Left cardiac atrium (tissue), 4 donors: ENCODE measurements around the gene ZBTB48. TPM values are rescaled to one million over a fixed set of nuclear protein-coding genes. Genes with fewer than 3 reads are reported as not detected.
"Not testable (repeated sequence)": the region's sequence is repeated elsewhere in the genome, so short reads cannot be mapped to it uniquely, and the experiment has no call there.

Source experiments
- ATAC-seq, 2 donors: fragments of 200-7000 bp; cut with Tn5 transposase; one replicate each; pipeline ENCODE4 v1.9.1; 2020; ENCODE audit warnings: mild to moderate bottlenecking in 2 of 2, moderate library complexity in 2 of 2
- DNase-seq: peaks from one replicate; pipeline ENCODE4 v3.0.0-alpha.2; 2020
- intact Hi-C, 2 donors: fragments of 100-400 bp; cut with DNase I; formaldehyde crosslinking; loops; one replicate each; pipeline versions ENCODE4 v1.14.1 to v1.15.1; 2022 to 2023
- total RNA-seq, 2 donors: library from RNA; stranded (reverse); fragmentation: NEBNext Ultra II Directional; extraction: Animal tissue kit (Norgen Biotek cat#: 25700); gene quantifications; one replicate each; pipeline ENCODE4 v1.2.1, GENCODE V29; 2021
- donor health status: DM: no; HTN: yes; CAD: no.
- donor health status: DM: no; HTN: yes; CAD: no; lungs with severe emphysema.
- donor health status: DM: yes; HTN: yes; CAD: no.
- donor health status: Dilated cardiomyopathy.

The ZBTB48 gene
- total RNA-seq, 2 donors from 2014 or later = 11.5 to 14.3 TPM

GRCh38 chr1:6624710-6625583 is 45.2 kb downstream of the ZBTB48 start, which contains the start of gene THAP3:
Gene THAP3, plus strand, starts transcription at chr1:6624868. Its CDS starts 351 bp downstream, at chr1:6625219.
- DNase-seq (peak; percentile 92), ATAC-seq (peak; percentile 93 to 95)
- intact Hi-C loops = loop anchor here in 1 of 2 donors (5.0 kb wide), 1 partner anchor 43 kb away; no protein-coding TSS in a partner anchor

- intact Hi-C loops = loop anchor here in 1 of 2 donors (5.0 kb wide), 1 partner anchor 43 kb away; no protein-coding TSS in a partner anchor
- ATAC-seq (peak; percentile 9 to 32), DNase-seq (no peak)
Measured at GRCh38 chr1:6625584-6626149, 45.9 kb downstream of the ZBTB48 start.

- intact Hi-C loops = loop anchor here in 1 of 2 donors (5.0 kb wide), 1 partner anchor 45 kb away; no protein-coding TSS in a partner anchor
- DNase-seq (no peak), ATAC-seq (no peak)
Measured at GRCh38 chr1:6627031-6627430, 47.2 kb downstream of the ZBTB48 start.

GRCh38 chr1:6627841-6628545 is 48.2 kb downstream of the ZBTB48 start:
- intact Hi-C loops = loop anchor here in 1 of 2 donors (5.0 kb wide), 1 partner anchor 46 kb away; no protein-coding TSS in a partner anchor
- ATAC-seq = no peak
- no peak for DNase-seq

- intact Hi-C loops = loop anchor here in 1 of 2 donors (5.0 kb wide), 1 partner anchor 47 kb away; no protein-coding TSS in a partner anchor
- no peak for DNase-seq
- no peak for ATAC-seq
Measured at GRCh38 chr1:6628971-6629479, 49.2 kb downstream of the ZBTB48 start.

GRCh38 chr1:6630027-6630426 is 50.2 kb downstream of the ZBTB48 start:
- DNase-seq = no peak
- intact Hi-C loops = no loop called here
- no peak for ATAC-seq

GRCh38 chr1:6631058-6631457 is 51.3 kb downstream of the ZBTB48 start:
- ATAC-seq (no peak), DNase-seq (no peak)
- intact Hi-C loops = no loop called here

- DNase-seq (no peak), ATAC-seq (no peak)
- intact Hi-C loops = no loop called here
Measured at GRCh38 chr1:6632588-6633514, 53.1 kb downstream of the ZBTB48 start.

GRCh38 chr1:6634371-6635052 is 54.7 kb downstream of the ZBTB48 start:
- ATAC-seq (peak; percentile 53 to 69), DNase-seq (peak; percentile 73)
- intact Hi-C loops = no loop called here

GRCh38 chr1:6635161-6635909 is 55.5 kb downstream of the ZBTB48 start:
- intact Hi-C loops = no loop called here
- ATAC-seq (peak in 1 of 2 donors; percentile 3), DNase-seq (no peak)

- ATAC-seq = no peak
- intact Hi-C loops = no loop called here
- DNase-seq = no peak
Measured at GRCh38 chr1:6635910-6636760, 56.3 kb downstream of the ZBTB48 start.

GRCh38 chr1:6636778-6637177 is 57.0 kb downstream of the ZBTB48 start:
- DNase-seq, ATAC-seq, intact Hi-C loops: not testable (repeated sequence)

GRCh38 chr1:6637770-6638169 is 58.0 kb downstream of the ZBTB48 start:
- DNase-seq (no peak), ATAC-seq (no peak)
- intact Hi-C loops = no loop called here

- peak; percentile 70 to 87 for ATAC-seq
- DNase-seq = peak; percentile 88
- intact Hi-C loops = no loop called here
Measured at GRCh38 chr1:6638226-6638625, 58.4 kb downstream of the ZBTB48 start.
